Measurements from ENCODE around the gene XIRP2. TPM values are rescaled to one million over a fixed set of nuclear protein-coding genes. Genes with fewer than 3 reads are reported as not detected.

Gene XIRP2
- total and polyA plus RNA-seq, 2 of the 4 experiments (the other 2 are of a cell fraction), result 0.05 to 0.18 TPM

- no peak for ATAC-seq (ENCODE audit: low read depth)
- 100% methylated on average over 1 of the region's 1 CpG; no CpG with 5 or more reads in 1 of the 2 experiments for WGBS, 2 experiments (ENCODE audit: extremely low coverage in 2 of 2, insufficient read length in 1 of 2)
Measured at GRCh38 chr2:166961933-166962332, 73.7 kb downstream of the XIRP2 start.

More at GRCh38 chr2:166961933-166962332, 73.7 kb downstream of the XIRP2 start:
- H4K8ac ChIP-seq (ENCODE audit: low read depth in 2 of 2, low read length in 2 of 2), result no peak overlapping the region
- no peak overlapping the region for H4K91ac ChIP-seq (ENCODE audit: insufficient read depth, low read depth, low read length)
- no peaks in the 10 kb centered on the region for H3K36me3 ChIP-seq (ENCODE audit: control insufficient read depth, insufficient read depth, low read length)
- dilution Hi-C loops (cut with HindIII; ENCODE audit: low sequenced_read_pairs, unreplicated experiment) (no loop called here), intact Hi-C loops (cut with micrococcal nuclease) (no loop called here), in situ Hi-C loops (cut with MboI; ENCODE audit: low sequenced_read_pairs) (no loop called here)
- peaks cover 5% of the 10 kb centered on the region for H3K4me1 ChIP-seq (ENCODE audit: control insufficient read depth, insufficient read depth, low read length)
- H4K5ac ChIP-seq (ENCODE audit: low read depth, low read length), result no peak overlapping the region
- H2BK15ac ChIP-seq (ENCODE audit: low read depth, low read length), result no peak overlapping the region
- CTCF ChIA-PET, result interaction anchor here (1.0 kb wide), 1 partner anchor 11 kb away, joined by 3 read pairs; no protein-coding TSS in a partner anchor
- no peak overlapping the region for H3K14ac ChIP-seq (replicated peaks; ENCODE audit: low read depth, low read length)
- H3K9me3 ChIP-seq (ENCODE audit: control insufficient read depth, insufficient read depth, low read length), result no peaks in the 10 kb centered on the region
- no peak overlapping the region for H2BK20ac ChIP-seq (ENCODE audit: low read depth, low read length)
- H3K4ac ChIP-seq (ENCODE audit: low read depth, low read length), result no peak overlapping the region
- H3K23ac ChIP-seq (ENCODE audit: low read depth, low read length), result no peak overlapping the region
- H3K56ac ChIP-seq (ENCODE audit: extremely low read depth, insufficient read depth, low read length), result no peak overlapping the region
- no peaks in the 10 kb centered on the region for H3K27me3 ChIP-seq (ENCODE audit: control insufficient read depth, insufficient read depth, low read length)
- H3K79me1 ChIP-seq (ENCODE audit: low read depth in 1 of 2, low read length in 2 of 2), result no peaks in the 10 kb centered on the region
- no peak overlapping the region for H2BK5ac ChIP-seq (ENCODE audit: low read depth, low read length, poor library complexity, severe bottlenecking)
- no peaks in the 10 kb centered on the region for H4K20me1 ChIP-seq (ENCODE audit: insufficient read depth, low read length)
- TF ChIP-seq POLR2A (IDR thresholded peaks at IDR 0.05; ENCODE audit: low read depth, low read length) (no peak), ELK1 (IDR thresholded peaks at IDR 0.05; ENCODE audit: borderline replicate concordance, low read depth, low read length) (no peak), USF2 (IDR thresholded peaks at IDR 0.05; ENCODE audit: low read depth, low read length) (no peak), SMC3 (IDR thresholded peaks at IDR 0.05; ENCODE audit: low read depth, low read length) (no peak), MAFK (IDR thresholded peaks at IDR 0.05; ENCODE audit: low read depth, low read length) (no peak), RFX5 (IDR thresholded peaks at IDR 0.05; ENCODE audit: low read depth, low read length) (no peak)
- H3K4me3 ChIP-seq (ENCODE audit: insufficient read depth, low read depth, low read length), result no peak overlapping the region
- POLR2A ChIA-PET (ENCODE audit: unreplicated experiment), result no interaction called here
- no peak overlapping the region for H2AK9ac ChIP-seq (replicated peaks; ENCODE audit: low read depth, low read length, poor library complexity)
- H3K18ac ChIP-seq (ENCODE audit: low read depth, low read length), result no peak overlapping the region
- H3K27ac ChIP-seq (ENCODE audit: insufficient read depth, low read length), result no peak overlapping the region
- H3K4me2 ChIP-seq (ENCODE audit: low read depth, low read length), result no peak overlapping the region
- BruUV-seq (replicated peaks), result no TSS peak
- H2AK5ac ChIP-seq (ENCODE audit: low read depth, low read length), result no peak overlapping the region
- no peak overlapping the region for H3K9ac ChIP-seq (ENCODE audit: low read depth, low read length)
- DNase-seq, result peak; percentile 12
- H2AFZ ChIP-seq (replicated peaks; ENCODE audit: low read length, poor library complexity), result no peak overlapping the region
- H3K9me1 ChIP-seq (ENCODE audit: insufficient read depth, low read length), result no peaks in the 10 kb centered on the region
- H2BK120ac ChIP-seq (ENCODE audit: low read depth, low read length), result no peak overlapping the region
